Endothelial cell (in vitro differentiated cells): ENCODE results near the gene NAA15. TPM values are rescaled to one million over a fixed set of nuclear protein-coding genes. Genes with fewer than 3 reads are reported as not detected.

Experiments used
- DNase-seq: peaks from one replicate; pipeline ENCODE4 v3.0.0; 2021; ENCODE audit warnings: low spot score
- H3K27ac Mint-ChIP-seq: one replicate; pipeline ENCODE4 v1.8.0; 2021; ENCODE audit warnings: mixed read lengths, inconsistent platforms; ENCODE audit not compliant: unreplicated experiment
- H3K27me3 Mint-ChIP-seq: one replicate; pipeline ENCODE4 v1.8.0; 2021; ENCODE audit warnings: mild to moderate bottlenecking, moderate library complexity, mixed read lengths, inconsistent platforms; ENCODE audit not compliant: unreplicated experiment
- H3K36me3 Mint-ChIP-seq: one replicate; pipeline ENCODE4 v1.8.0; 2021; ENCODE audit warnings: mild to moderate bottlenecking, low read depth, mixed read lengths, inconsistent platforms; ENCODE audit not compliant: unreplicated experiment
- H3K4me1 Mint-ChIP-seq: one replicate; pipeline ENCODE4 v1.8.0; 2021; ENCODE audit warnings: mild to moderate bottlenecking, mixed read lengths, inconsistent platforms; ENCODE audit not compliant: unreplicated experiment
- H3K4me3 Mint-ChIP-seq: one replicate; pipeline ENCODE4 v1.8.0; 2021; ENCODE audit warnings: mild to moderate bottlenecking, mixed read lengths, inconsistent platforms; ENCODE audit not compliant: unreplicated experiment
- H3K9me3 Mint-ChIP-seq: one replicate; pipeline ENCODE4 v1.8.0; 2021; ENCODE audit warnings: mixed read lengths, inconsistent platforms; ENCODE audit not compliant: unreplicated experiment
- total RNA-seq: library from RNA; stranded (reverse); fragmentation: NEBNext Ultra II Directional; extraction: Animal tissue kit (Norgen Biotek cat#: 25700); gene quantifications from one replicate; pipeline ENCODE4 v1.2.1, GENCODE V29; 2021; ENCODE audit not compliant: unreplicated experiment
- TF ChIP-seq, protein P1 (sequence below): fragments of 200-600 bp; sonication (generic); IDR thresholded peaks from one replicate; pipeline ENCODE4 v1.5.0; 2021; ENCODE audit warnings: antibody characterized with exemption; ENCODE audit not compliant: unreplicated experiment

Gene NAA15
- total RNA-seq, 1 donor from 2014 or later: 37.8 TPM

GRCh38 chr4:139324620-139325019 is 23.3 kb downstream of the NAA15 start:
- Mint-ChIP-seq H3K27ac (no peak overlapping the region), H3K9me3 (no peaks in the 10 kb centered on the region), H3K4me3 (no peak overlapping the region), H3K36me3 (no peaks in the 10 kb centered on the region), H3K4me1 (peaks cover 1% of the 10 kb centered on the region), H3K27me3 (peaks cover 2% of the 10 kb centered on the region)
- no peak for DNase-seq
- TF ChIP-seq, protein P1, sequence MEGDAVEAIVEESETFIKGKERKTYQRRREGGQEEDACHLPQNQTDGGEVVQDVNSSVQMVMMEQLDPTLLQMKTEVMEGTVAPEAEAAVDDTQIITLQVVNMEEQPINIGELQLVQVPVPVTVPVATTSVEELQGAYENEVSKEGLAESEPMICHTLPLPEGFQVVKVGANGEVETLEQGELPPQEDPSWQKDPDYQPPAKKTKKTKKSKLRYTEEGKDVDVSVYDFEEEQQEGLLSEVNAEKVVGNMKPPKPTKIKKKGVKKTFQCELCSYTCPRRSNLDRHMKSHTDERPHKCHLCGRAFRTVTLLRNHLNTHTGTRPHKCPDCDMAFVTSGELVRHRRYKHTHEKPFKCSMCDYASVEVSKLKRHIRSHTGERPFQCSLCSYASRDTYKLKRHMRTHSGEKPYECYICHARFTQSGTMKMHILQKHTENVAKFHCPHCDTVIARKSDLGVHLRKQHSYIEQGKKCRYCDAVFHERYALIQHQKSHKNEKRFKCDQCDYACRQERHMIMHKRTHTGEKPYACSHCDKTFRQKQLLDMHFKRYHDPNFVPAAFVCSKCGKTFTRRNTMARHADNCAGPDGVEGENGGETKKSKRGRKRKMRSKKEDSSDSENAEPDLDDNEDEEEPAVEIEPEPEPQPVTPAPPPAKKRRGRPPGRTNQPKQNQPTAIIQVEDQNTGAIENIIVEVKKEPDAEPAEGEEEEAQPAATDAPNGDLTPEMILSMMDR: no peak

DNA sequence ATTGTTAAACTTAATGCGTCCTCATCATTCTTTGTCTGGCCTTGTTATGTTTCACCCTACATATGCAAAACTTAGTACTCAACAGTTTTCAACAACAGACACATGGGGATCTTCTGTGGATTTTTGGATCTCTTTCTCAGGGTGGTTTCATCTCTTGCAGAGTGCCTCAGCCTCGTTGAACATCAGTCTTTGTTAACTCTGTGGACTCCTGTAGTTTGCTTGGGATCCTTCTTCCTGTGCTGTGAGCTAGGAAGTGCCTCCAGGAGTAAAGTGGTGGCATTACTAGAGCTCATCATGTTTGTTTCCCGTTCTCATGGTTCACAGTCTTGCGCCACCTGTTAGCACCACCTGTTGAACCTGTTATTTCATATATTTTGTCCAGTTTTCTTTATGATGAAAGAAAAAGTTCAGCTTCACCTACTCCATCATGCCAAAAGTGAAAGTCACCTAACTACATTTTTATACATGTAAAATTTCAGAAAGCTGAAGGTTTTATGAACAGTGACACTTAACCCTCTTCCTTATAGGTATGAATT is 28.4 kb downstream of the NAA15 start:
- no peak for DNase-seq
- TF ChIP-seq, protein P1: no peak
- Mint-ChIP-seq H3K27me3 (peaks cover 2% of the 10 kb centered on the region), H3K4me1 (peaks cover 4% of the 10 kb centered on the region), H3K9me3 (no peaks in the 10 kb centered on the region), H3K4me3 (no peak overlapping the region), H3K27ac (peak overlapping the region; percentile 33), H3K36me3 (peaks cover 4% of the 10 kb centered on the region)

DNA sequence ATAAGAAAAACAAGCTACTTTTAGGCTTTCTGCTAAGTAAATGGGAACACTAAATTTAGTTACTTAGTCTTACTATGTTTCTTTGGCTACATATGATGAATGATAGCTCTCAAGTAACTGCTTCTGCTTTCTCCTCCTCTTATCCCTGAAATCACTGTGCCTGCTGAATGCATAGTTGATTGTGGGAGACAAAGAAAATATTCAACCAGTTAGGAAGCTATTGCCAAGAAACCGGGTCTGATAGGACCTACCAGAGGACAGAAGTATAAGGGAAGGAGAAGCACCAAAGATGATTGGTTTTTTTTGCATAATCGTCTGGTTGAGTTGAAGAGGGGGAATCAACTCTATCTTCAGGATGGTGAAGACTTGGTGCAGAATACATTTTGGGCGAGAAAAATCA is 29.0 kb downstream of the NAA15 start:
- no peak overlapping the region for H3K4me3 Mint-ChIP-seq
- H3K27me3 Mint-ChIP-seq: peaks cover 2% of the 10 kb centered on the region
- TF ChIP-seq, protein P1: no peak
- no peaks in the 10 kb centered on the region for H3K9me3 Mint-ChIP-seq
- no peak for DNase-seq
- peaks cover 5% of the 10 kb centered on the region for H3K36me3 Mint-ChIP-seq
- H3K4me1 Mint-ChIP-seq: peaks cover 4% of the 10 kb centered on the region
- no peak overlapping the region for H3K27ac Mint-ChIP-seq

GRCh38 chr4:139331185-139331584 is 29.9 kb downstream of the NAA15 start:
- Mint-ChIP-seq H3K27me3 (peaks cover 2% of the 10 kb centered on the region), H3K4me3 (no peak overlapping the region), H3K4me1 (peaks cover 4% of the 10 kb centered on the region), H3K9me3 (no peaks in the 10 kb centered on the region), H3K27ac (no peak overlapping the region), H3K36me3 (peaks cover 5% of the 10 kb centered on the region)
- TF ChIP-seq, protein P1: no peak
- no peak for DNase-seq

- peaks cover 2% of the 10 kb centered on the region for H3K27me3 Mint-ChIP-seq
- no peaks in the 10 kb centered on the region for H3K9me3 Mint-ChIP-seq
- TF ChIP-seq, protein P1: no peak
- H3K36me3 Mint-ChIP-seq: peaks cover 5% of the 10 kb centered on the region
- no peak overlapping the region for H3K4me3 Mint-ChIP-seq
- no peak overlapping the region for H3K27ac Mint-ChIP-seq
- H3K4me1 Mint-ChIP-seq: peaks cover 4% of the 10 kb centered on the region
- no peak for DNase-seq
Measured at GRCh38 chr4:139333046-139333445, 31.7 kb downstream of the NAA15 start.
